ENCODE data around the gene TNFAIP2.

DNA sequence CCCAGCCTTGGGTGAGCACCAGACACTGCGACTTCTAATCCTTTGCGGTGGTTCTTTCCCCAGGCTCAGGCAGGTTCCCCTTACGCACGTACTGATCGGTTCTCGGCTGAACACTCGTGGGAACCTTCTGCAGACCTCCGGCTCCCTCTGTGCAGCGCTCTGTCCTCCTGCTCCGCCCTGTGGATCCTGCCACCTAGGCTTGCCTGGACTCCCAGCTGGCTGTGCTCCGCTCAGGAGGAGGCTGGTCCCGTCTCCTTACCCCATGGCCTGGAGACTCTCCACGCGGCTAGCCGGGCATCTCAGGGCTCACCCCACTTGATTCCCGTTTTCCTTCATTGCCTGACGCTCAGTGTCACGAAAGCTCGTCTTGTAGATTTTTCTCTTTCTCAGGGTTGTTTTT, 34.7 kb downstream of the TNFAIP2 start:
- TF ChIP-seq, protein P1, sequence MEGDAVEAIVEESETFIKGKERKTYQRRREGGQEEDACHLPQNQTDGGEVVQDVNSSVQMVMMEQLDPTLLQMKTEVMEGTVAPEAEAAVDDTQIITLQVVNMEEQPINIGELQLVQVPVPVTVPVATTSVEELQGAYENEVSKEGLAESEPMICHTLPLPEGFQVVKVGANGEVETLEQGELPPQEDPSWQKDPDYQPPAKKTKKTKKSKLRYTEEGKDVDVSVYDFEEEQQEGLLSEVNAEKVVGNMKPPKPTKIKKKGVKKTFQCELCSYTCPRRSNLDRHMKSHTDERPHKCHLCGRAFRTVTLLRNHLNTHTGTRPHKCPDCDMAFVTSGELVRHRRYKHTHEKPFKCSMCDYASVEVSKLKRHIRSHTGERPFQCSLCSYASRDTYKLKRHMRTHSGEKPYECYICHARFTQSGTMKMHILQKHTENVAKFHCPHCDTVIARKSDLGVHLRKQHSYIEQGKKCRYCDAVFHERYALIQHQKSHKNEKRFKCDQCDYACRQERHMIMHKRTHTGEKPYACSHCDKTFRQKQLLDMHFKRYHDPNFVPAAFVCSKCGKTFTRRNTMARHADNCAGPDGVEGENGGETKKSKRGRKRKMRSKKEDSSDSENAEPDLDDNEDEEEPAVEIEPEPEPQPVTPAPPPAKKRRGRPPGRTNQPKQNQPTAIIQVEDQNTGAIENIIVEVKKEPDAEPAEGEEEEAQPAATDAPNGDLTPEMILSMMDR (IDR thresholded peaks at IDR 0.05): no peak
- TF ChIP-seq POLR2A (IDR thresholded peaks at IDR 0.05): no peak
